Gastrocnemius medialis (tissue), 4 donors: ENCODE data around the gene PGS1.

Experiments
- POLR2A ChIP-seq, 2 donors: fragments of 450-650 bp; IDR thresholded peaks; one replicate each; pipeline ENCODE4 v1.6.1; 2017; ENCODE audit warnings: antibody characterized with exemption in 2 of 2, mild to moderate bottlenecking in 2 of 2, moderate library complexity in 2 of 2
- TF ChIP-seq, protein P1 (sequence below), 5 experiments: fragments of 450-650 bp in 3 of 5; fragments of 200-600 bp in 2 of 5; sonication (generic) in 2 of 5; IDR thresholded peaks in 4 of 5; conservative IDR thresholded peaks in 1 of 5; 1 replicate in 4 of 5; 2 replicates in 1 of 5; pipeline ENCODE4 v1.5.1; 2016 to 2019; ENCODE audit warnings: antibody characterized with exemption in 5 of 5, mild to moderate bottlenecking in 3 of 5, moderate library complexity in 3 of 5

DNA sequence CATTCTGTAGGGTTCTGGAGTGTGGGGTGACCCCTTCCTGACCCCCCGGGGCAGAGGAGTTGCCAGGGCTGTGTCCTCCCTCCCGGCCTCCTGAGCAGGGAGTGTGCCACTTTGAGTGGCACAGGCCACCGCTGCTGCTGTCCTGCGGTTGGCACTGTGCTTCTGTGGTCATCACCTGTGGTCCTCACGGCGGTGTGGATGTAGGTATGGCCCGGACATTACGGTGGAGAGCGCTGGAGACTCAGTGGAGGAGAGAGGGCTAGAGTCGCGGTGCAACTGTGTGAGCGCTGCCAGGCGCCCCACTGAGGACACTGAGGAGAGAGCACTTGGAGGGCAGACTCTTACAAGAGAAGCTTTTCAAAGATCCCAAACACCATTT, 39.1 kb downstream of the PGS1 start:
- TF ChIP-seq, protein P1, sequence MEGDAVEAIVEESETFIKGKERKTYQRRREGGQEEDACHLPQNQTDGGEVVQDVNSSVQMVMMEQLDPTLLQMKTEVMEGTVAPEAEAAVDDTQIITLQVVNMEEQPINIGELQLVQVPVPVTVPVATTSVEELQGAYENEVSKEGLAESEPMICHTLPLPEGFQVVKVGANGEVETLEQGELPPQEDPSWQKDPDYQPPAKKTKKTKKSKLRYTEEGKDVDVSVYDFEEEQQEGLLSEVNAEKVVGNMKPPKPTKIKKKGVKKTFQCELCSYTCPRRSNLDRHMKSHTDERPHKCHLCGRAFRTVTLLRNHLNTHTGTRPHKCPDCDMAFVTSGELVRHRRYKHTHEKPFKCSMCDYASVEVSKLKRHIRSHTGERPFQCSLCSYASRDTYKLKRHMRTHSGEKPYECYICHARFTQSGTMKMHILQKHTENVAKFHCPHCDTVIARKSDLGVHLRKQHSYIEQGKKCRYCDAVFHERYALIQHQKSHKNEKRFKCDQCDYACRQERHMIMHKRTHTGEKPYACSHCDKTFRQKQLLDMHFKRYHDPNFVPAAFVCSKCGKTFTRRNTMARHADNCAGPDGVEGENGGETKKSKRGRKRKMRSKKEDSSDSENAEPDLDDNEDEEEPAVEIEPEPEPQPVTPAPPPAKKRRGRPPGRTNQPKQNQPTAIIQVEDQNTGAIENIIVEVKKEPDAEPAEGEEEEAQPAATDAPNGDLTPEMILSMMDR (IDR thresholded peaks at IDR 0.05 in 4 of 5, conservative IDR thresholded peaks at IDR 0.05 in 1 of 5): no peak
- TF ChIP-seq POLR2A (IDR thresholded peaks at IDR 0.05): no peak
